GF-D8 (cell line): ENCODE results near the gene HOXA9.

Experiments used
- DNase-seq: peaks from one replicate; lab custom pipeline; 2025; lab: John Stamatoyannopoulos, UW

HOXA9 gene

DNA sequence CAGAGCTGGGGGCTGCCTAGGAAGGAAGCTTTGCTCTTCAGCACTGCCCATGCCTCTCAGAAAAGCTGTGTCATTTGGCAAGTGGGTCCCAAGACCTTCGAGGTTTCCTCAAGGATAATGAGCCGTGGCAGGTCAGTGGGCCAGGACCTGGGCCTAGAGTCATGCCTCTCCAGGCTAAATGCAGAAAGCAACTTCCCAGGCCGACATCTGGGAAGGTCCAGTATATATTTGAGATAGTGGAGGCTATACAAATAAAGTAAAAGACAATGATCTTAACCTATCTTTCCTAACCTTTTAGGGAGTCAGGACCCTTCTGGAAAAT is 11.1 kb upstream of the HOXA9 start:
- DNase-seq = no peak

DNA sequence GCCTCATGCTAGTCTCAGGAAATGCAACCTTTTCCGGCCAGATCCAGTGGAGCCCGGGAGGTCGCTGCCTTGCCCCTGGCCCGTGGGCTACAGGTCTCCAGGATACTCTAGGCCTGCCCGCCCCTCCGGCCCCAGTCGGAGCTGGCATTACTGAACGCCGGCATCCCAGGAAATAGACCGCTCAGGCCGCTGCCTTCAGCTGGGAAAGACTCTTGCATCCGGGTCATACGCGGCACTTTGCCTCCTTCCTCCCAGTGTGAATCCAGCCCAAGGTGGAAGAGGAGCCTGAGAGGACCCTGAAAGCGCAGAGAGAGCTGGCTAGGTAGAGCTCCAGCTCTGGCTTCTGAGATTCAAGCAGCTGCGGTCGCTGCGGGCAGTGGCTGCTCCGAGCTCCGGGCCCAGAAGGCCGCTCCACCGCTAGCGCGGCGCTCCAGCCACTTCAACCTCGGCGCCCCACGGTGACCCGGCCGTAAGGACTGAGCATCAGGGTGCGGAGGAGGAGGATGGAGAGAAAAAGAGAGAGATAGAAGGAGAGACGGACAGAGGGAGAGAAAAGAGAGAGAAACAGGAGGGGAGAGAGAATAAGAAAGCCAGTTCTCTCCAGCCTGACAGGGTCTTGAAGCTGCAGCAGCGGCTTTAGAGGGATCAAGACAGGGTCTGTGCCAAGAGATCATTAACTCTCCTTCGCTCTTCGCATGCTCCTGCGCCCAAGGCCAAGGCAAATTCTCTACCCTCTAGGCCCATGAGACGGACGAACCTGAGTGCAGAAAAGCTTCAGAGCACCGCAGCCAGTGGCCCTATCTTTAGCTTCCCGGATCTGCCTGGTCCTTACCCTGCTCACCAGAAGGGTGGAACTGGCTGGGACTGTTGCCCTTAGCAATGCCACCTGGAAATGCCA is 10.5 kb upstream of the HOXA9 start:
- DNase-seq = no peak

DNA sequence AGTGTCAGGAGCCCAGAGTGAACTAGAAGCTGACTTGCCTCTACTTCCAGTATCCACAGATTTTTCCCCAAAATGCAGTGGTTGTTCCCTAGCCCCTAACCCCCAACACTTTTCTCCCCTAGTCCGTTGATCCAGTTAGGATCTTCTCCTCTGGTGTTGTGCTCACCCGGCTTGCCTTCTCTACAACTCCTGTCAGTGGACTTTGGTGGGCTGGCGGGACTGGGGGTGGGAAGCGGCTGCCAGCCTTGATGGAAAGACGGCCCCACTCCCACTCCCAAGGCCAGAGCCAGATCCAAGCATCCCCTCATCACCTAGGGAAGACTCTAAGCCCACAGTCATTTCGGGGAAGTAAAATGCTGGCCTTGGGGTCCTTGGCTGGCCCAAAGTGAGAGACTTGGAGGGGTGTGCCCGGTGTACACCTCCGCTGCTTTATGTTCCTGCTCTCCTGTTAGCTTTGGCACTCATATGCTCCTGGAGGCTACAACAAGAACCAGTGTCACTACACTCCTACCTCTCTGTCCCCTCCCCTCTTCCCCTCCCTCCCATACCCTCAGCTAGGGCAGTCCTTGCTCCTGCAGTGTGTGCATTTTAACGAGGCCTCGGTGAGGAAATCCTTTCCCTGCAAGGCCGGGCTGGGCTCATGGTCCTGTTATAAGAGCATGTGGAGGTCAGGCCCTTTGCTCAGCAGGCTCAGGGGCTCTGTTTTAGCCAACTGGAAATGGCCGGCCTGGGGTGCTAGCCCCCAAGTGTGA is 9.7 kb upstream of the HOXA9 start:
- DNase-seq = peak; percentile 84

DNA sequence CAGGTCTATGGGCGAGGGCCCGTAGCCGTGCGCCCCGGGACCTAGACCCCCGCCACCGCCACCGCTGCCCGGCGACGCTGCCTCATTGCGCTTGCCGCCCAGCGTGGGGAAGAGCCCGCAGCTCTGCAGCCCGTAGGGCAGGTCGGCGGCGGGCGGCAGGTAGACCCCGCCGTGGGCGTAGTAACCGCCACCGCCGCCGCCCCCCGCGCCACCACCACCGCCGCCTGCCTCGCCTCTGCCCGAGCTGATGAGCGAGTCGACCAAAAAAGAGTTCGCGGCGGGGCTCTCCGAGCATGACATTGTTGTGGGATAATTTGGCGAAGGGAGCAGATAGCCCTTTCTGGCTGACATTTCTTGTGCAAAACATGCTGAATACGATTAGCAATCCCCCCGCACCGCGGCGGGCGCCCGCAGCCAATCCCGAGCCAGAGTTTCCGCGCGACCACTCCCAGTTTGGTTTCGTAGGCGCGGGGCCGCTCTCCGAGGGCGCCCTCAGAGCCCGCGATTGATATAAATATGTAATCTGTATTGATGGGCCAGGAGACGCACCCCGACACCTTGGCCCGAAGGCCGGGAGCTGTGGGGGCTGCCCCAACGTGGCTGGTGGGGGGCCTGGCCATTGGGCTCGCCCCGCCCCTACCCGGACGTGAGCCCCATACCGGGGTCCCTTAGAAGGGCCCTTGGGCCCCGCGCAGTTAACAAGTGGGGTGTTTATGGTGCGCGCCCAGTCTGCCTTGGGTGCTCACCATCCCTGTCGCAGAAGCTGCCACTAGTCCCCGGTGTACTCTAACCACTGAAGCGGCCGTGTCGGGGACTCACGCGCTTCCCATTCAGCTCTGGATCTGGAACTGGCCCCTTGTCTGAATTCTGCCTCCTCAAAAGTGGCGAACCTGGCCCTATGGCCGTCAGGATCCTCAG is 8.9 kb upstream of the HOXA9 start, which contains the start of gene HOXA10:
TSS of gene HOXA10 (minus strand) at position 365 of the 918 bp plus-strand sequence. CDS start at position 351, 14 bp downstream.
- DNase-seq = peak; percentile 77

DNA sequence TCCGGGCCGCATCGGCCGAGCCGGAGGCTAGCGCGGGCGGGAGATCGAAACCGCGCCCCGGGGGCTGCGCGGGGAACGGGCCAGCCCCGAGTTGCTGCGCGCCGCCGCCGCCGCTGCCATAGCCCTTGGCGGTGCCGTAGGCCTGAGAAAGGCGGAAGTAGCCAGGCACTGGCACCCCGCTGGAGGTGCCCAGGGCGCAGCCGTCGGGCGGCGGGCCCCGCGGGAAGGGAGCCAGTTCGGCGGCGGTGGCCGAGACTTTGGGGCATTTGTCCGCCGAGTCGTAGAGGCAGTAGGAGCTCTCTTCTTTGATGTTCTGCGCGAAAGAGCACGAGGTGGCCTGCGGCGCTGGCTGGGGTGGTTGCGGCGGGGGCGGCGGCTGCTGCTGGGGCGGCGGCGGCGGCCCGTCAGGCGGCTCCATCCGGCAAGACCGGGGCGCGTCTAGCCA is 8.2 kb upstream of the HOXA9 start:
- no peak for DNase-seq

DNA sequence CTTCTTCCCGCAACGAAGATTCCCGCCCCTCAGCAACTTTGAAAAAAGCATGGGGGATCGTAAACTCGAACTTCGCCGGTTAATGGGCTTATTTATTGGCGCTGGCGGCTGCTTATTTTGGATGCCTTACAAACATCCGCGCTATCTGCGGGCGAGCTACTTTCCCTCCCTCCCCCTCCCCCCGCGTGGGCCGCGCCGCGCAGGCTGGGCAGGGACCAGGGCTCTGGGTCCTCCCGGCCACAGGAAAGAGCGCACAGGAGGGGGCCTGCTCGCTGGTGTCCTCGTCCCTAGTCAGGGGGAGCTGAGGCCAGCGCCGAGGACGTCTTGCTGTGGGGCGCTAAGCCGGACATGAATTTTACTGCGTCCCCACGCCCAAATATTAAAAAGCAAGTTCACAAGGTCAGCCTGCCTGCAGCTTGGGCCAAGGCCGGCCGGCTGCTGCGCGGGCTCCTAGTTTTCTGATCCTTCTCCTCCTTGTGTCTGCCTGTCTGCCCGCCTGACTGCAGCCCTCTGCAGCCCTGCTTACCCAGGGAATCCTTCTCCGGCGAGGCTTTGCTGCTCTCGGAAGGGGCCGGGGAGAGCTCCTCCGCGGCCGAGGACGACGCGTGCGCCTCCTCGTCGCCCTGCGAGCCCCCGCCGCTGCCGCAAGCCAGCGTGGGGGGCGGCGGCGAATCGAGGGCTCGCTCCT is 7.6 kb upstream of the HOXA9 start:
- no peak for DNase-seq

DNA sequence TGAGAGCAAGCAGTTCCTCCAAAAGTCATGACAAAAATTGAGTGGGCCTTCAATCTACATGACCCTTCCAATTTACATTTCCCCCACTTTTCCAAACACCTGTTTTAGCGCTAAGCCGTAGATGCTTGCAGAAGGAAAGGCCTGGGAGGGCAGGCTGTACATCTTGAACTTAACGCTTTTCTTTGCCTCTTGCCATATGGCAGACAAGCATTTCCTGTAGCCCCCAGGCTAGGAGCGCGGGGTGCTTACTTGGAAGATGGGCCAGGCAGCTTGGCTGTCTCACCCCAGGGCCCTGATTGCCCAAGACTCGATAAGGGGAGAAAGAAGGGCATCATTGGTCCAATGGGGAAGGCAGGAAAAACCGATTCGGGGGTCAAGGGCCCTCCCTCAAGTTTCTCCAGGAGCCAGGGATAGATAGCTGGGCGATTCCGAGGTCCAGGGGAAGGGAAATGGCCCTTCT is 7.0 kb upstream of the HOXA9 start:
- no peak for DNase-seq

DNA sequence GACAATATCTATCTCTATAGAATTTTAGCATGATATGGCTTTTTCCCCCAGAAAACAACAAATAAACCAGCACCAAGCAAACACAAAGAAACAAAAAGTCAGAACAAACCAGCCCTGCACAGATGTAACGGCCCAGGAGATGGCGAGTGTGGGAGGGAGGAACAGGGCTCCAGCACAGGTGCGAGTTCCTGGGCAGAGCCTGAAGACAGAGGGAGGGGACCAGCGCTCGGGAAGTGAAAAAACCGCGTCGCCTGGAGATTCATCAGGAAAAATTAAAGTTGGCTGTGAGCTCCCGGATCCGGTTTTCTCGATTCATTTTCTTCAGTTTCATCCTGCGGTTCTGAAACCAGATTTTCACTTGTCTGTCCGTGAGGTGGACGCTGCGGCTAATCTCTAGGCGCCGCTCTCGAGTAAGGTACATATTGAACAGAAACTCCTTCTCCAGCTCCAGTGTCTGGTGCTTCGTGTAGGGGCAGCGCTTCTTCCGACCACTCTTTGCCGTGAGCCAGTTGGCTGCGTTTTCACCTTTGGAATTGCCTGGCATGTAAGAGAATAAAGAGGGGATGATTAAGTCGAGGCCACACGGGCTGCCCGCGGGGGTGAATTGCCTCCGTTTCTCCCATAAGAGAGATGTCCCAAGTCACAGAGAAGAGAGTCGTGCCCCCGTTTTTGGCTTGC is 6.4 kb upstream of the HOXA9 start:
- no peak for DNase-seq

DNA sequence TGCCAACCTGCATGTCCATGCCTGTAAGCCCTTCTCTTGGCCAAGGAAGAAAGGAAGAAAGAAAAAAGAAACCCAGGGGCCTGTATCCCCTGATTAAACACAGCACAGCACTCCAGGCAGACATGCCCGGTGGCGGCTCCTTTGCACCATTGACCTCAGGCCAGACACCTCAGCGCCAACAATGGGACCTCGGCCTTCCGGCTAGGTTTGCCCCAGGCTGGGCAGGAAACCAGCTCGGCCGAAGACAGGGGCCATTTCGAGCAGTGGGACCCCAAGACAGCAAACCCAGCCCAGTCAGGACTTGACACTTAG is 5.9 kb upstream of the HOXA9 start:
- no peak for DNase-seq

DNA sequence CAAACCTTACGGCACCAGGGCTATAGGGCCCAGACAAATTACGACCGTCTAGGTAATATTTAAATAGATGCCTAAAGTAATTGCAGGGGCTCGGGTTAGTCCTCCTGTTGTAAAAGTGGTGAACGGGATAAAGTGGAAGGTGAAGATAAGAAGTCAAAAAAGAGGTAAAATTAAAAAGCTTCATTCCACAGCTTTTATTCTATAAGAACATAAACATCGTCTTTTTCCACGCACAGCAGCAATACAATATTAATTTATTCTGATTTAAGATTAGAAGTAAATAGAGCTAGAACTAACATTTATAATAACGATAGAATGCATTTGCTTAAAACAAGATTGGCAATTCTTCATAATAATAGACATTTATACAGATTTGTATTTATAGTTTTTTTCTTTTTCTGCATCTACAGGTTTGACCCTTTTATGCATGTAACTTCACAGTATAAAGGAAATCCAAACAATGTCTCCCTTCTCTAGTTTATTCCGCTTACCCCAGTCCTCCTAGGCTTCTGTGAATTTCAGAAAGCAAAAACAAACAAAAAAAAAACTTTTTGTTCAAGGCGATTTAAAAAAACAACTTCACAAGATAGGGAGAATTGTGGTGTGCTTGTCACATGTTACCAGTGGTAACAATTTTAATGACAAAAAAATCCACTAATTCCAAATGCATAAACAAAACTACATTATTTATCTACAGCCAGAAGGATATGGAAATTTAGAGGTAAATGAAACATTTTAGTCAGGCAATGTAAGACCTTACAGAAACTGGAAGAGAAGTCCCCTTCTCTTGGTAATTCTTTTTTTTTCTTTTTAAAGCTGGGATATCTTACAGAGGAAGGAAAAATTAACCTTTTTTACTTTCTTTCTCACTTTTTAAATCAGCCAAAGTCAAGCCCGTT is 5.3 kb upstream of the HOXA9 start:
- DNase-seq = no peak

DNA sequence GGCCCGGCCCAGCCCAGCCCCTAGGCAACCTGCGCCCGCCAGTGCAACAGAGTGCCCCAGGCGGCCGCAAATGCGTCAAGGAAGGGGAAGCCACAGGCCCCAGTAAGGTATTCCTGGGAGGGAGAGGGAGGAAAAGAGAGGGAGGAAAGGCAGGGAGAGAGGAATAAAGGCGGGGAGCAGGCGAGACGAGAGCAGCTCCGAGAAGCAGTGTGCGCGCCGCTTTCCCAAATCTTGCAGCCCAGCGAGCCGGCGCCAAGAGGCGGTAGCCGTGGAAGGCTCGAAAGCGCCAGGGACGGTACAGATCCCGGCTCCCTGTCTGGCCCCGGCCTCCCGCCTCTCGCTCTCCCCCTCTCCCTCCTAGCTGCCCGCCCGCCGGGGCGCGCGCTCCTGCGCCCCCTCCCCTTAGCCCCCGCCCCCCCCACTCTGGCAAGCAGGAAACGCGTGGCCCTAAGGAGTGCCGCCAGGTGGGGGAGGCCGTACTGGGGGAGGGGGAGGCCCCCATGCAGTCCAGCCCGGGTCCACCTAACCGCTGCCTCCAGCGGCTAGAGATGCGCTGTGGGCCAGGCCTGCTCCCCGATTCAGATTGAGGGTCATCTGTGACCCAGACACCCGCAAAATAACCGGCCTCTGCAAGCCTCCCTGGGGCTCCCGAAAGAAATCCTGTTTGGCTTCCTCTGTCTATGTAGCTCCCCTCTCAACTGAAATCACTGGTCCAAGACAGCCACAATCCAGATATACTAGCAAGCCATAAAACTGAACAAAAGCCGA is 4.5 kb upstream of the HOXA9 start:
- no peak for DNase-seq

DNA sequence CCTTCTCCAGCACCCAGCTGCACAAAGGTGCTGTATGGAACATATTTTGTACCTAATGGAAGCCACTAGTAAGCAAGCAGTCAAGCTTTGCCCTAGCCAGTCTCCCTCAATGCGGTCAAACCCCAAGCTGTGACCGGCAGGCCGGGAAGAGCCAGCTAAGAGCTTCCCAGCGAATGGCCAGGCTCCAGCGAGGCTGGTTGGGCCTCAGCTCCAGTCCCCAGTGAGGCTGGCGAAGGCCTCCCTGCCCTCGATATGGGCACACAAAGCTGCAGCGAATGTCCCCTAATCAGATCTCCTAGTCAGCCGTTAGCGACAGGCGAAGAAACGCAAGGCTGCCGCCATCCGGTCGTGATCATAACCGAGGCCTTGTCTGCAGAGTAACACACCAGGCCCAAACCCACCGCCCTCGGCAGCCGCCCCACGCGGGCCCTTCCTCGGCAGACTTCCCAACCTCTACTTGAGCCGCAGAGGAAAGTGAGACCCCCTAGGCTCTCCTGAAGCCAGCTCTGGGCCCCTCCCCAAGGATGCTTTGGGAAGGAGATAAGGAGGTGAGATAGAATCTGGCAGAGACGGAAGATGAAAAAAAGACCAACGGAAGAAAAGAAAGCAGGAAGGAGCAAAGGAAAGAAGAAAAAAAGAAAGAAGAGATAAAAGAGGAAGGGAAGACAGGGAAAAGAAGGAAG is 3.1 kb upstream of the HOXA9 start:
- DNase-seq = peak; percentile 85

DNA sequence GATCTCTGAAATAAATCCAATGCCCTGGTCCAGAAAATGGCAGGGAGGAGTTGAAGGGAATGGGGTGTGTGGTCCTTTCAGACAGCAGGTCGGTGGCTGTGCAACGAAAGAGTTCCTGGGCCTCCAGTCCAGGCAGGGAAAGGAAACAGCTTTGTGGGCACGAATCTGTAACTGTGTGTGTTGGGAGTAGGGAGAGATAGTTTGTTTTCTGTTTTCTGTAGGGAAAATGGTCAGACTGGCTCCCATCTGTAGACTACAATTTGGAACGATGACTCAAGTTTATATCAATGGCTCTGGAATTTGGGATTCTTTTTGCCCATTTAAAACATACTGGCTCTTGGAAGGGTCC is 2.6 kb upstream of the HOXA9 start:
- no peak for DNase-seq

DNA sequence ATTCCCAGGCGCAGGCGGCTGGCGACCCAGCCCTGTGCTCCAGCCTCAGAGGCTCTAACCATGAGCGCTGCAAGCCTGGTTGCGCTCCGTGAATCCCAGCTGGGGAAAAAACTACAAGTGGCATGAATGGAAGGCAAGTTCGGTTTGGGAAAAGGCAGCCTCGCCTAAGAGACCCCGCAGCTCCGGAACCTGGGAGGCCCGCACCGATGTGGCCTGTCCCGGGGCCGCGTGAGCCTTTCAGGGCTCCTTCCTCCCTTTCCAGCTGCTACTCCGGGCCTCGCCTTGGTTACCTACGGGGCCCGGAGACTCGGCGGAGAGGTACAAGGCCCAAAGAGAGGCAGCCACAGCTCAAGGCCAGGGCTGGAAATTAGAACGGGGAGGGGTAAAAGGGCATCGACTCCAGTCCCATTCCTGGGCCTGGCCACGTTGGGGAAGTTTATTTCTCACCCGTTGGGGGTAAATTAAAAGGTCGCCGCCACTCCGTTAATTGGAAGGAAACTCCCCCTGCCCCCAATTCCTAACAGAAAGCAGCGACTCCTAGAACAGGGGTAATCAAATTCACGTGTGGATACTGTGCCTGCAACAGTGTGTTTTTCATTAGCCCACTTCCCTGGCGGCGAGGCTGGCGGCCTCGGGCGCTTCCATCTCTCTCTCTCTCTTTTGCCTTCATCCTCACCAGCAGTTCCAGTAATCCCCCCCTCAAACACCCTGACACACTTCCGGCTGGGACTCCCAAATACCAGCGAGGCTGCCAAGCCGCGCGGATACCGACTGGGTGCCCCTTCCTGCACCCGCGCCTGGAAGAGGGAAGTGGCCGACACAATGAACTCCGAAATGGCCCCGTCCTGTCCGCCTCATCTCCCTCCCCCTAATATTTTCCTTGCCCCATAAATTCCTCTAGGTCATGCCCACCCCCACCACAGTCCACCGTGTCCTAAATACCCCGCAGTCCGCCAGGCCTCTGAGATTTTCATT is 1.5 kb upstream of the HOXA9 start:
- peak; percentile 90 for DNase-seq

DNA sequence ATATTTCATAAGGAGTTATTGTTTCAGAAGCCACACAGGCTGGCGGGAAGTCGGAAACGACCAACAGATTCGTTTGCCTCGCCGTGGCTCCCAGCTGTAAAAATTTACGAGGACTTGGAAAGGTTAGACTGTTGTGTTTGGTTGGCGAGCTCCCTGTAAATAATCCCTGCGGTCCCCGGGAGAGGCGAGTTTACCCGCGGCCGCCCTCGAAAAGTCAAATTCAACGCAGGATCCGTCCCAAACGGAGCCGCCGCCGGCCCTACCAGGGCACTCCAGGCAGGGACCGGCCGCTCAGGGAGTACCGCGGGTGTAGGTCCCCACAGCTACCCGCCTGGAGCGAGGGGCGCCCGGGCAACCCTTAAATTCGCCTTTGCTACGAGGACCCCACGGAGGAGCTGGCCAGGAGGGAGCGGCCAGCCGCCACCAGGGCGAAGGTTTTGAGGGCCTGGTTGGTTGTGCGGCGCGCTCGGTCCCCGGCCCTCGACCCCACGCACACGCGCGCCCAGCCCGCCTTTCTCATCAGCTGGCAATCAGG is 726 bp upstream of the HOXA9 start:
- DNase-seq = no peak

DNA sequence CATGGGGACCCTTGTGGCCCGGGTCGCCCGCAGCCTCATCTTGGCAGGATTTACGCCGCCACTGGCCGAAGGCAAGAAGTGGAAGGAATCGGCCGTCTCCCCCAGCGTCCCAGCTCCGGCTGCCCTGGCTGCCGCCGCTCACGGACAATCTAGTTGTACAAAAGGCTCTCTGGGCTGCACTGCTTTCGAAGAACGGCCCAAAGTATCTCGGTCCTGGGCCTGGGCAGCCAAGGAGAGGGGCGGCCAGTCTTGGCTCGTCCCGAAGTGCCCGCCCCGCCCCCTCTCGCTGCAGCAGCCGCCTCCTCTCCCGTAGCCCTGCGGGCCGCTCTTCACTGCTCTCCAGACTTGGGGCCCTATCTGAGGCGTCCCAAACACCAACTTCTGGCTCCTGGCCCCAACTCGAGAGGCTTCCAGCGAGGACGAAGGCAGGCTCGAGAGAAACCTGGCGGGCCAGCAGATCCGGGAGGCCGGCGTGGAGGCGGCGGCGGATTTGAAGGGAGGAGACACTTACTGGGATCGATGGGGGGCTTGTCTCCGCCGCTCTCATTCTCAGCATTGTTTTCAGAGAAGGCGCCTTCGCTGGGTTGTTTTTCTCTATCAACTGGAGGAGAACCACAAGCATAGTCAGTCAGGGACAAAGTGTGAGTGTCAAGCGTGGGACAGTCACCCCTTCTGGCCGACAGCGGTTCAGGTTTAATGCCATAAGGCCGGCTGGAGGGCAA is 809 bp downstream of the HOXA9 start:
- no peak for DNase-seq

DNA sequence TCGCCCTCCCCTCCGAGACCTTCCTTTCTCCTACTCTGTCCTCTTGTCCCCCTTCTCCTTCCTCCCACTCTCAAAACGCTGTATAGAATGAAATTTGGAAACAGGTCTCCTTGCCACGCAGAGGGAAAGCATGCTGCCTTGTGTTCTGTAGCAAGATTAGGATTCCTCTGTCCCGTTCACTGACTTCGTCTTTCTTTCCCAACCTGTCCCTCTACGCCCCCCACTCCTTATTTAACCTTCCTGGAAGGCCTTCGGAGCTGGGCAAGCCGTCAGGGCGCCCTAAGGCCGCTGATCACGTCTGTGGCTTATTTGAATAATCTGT is 1.3 kb downstream of the HOXA9 start:
- DNase-seq = no peak
